ENCODE data around the gene MUC5B.

MUC5B gene

GRCh38 chr11:1256257-1257045 is 33.6 kb downstream of the MUC5B start:
- no peak for TF ChIP-seq CTCF (IDR thresholded peaks at IDR 0.05; ENCODE audit: low read length, missing control alignments)
- H3K4me3 ChIP-seq (replicated peaks; ENCODE audit: low read depth, low read length) = no peak overlapping the region
- DNase-seq (ENCODE audit: low read depth) = no peak

GRCh38 chr11:1257366-1257765 is 34.5 kb downstream of the MUC5B start:
- no peak overlapping the region for H3K4me3 ChIP-seq (replicated peaks; ENCODE audit: low read depth, low read length)
- DNase-seq (ENCODE audit: low read depth) = no peak
- no peak for TF ChIP-seq CTCF (IDR thresholded peaks at IDR 0.05; ENCODE audit: low read length, missing control alignments)

DNA sequence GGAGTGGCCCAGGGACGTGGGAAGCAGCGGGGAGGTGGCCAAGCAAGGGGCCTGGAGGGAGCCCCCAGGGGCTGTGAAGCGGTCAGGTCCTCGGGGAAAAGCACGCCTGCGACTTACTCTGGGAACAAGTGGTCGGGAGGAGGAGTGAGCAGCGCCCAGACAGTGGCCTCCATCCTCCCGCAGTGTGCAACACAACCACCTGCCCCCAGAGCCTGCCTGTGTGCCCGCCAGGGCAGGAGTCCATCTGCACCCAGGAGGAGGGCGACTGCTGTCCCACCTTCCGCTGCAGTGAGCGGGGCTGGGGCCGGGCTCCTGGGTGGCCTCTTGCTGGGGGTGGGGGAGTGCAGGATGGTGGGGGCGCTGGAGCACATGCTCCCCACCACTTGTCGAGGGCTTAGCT is 35.0 kb downstream of the MUC5B start:
- TF ChIP-seq CTCF (IDR thresholded peaks at IDR 0.05; ENCODE audit: low read length, missing control alignments) = no peak
- no peak for DNase-seq (ENCODE audit: low read depth)
- no peak overlapping the region for H3K4me3 ChIP-seq (replicated peaks; ENCODE audit: low read depth, low read length)

GRCh38 chr11:1258401-1259075 is 35.7 kb downstream of the MUC5B start:
- no peak for TF ChIP-seq CTCF (IDR thresholded peaks at IDR 0.05; ENCODE audit: low read length, missing control alignments)
- no peak for DNase-seq (ENCODE audit: low read depth)
- H3K4me3 ChIP-seq (replicated peaks; ENCODE audit: low read depth, low read length) = no peak overlapping the region

GRCh38 chr11:1259076-1259461 is 36.2 kb downstream of the MUC5B start:
- TF ChIP-seq CTCF (IDR thresholded peaks at IDR 0.05; ENCODE audit: low read length, missing control alignments) = no peak
- no peak overlapping the region for H3K4me3 ChIP-seq (replicated peaks; ENCODE audit: low read depth, low read length)
- no peak for DNase-seq (ENCODE audit: low read depth)

GRCh38 chr11:1259561-1259960 is 36.7 kb downstream of the MUC5B start:
- no peak for TF ChIP-seq CTCF (IDR thresholded peaks at IDR 0.05; ENCODE audit: low read length, missing control alignments)
- H3K4me3 ChIP-seq (replicated peaks; ENCODE audit: low read depth, low read length) = no peak overlapping the region
- no peak for DNase-seq (ENCODE audit: low read depth)

All from fibroblast of pulmonary artery (primary cell).